Smooth muscle cell (in vitro differentiated cells): ENCODE results near the gene DMRT1. TPM values are rescaled to one million over a fixed set of nuclear protein-coding genes. Genes with fewer than 3 reads are reported as not detected.

Experiments used
- DNase-seq: peaks from one replicate; lab custom pipeline; 2025; ENCODE audit not compliant: unreplicated experiment; lab: John Stamatoyannopoulos, UW
- H2AFZ ChIP-seq: fragments of 200-600 bp; sonication (generic); 2 replicates; pipeline ENCODE4 v1.6.0; 2016; ENCODE audit warnings: antibody characterized with exemption, low read depth, mild to moderate bottlenecking
- H3F3A ChIP-seq: fragments of 200-600 bp; sonication (generic); 2 replicates; pipeline ENCODE4 v1.6.0; 2017; ENCODE audit warnings: antibody characterized with exemption, low read depth
- H3K27ac ChIP-seq: fragments of 200-600 bp; sonication (generic); 2 replicates; pipeline ENCODE4 v1.5.1; 2016; ENCODE audit warnings: low read depth, mild to moderate bottlenecking
- H3K27me3 ChIP-seq: fragments of 200-600 bp; sonication (generic); 2 replicates; pipeline ENCODE4 v1.6.1; 2016; ENCODE audit warnings: low read depth, mild to moderate bottlenecking
- H3K36me3 ChIP-seq: fragments of 200-600 bp; sonication (generic); 2 replicates; pipeline ENCODE4 v1.5.1; 2016; ENCODE audit warnings: low read depth
- H3K4me1 ChIP-seq: fragments of 200-600 bp; sonication (generic); 2 replicates; pipeline ENCODE4 v1.5.1; 2016; ENCODE audit warnings: low read depth
- H3K4me2 ChIP-seq: fragments of 200-600 bp; sonication (generic); 2 replicates; pipeline ENCODE4 v1.6.0; 2016; ENCODE audit warnings: mild to moderate bottlenecking
- H3K4me3 ChIP-seq: fragments of 200-600 bp; sonication (generic); 2 replicates; pipeline ENCODE4 v1.5.1; 2016; ENCODE audit warnings: mild to moderate bottlenecking
- H3K79me2 ChIP-seq: fragments of 200-600 bp; sonication (generic); 2 replicates; pipeline ENCODE4 v1.6.0; 2016; ENCODE audit warnings: low read depth, mild to moderate bottlenecking
- H3K9ac ChIP-seq: fragments of 200-600 bp; sonication (generic); 2 replicates; pipeline ENCODE4 v1.6.0; 2016; ENCODE audit warnings: low read depth
- H3K9me3 ChIP-seq: fragments of 200-600 bp; sonication (generic); replicated peaks from 2 replicates; pipeline ENCODE4 v1.5.1; 2016; ENCODE audit warnings: low read depth
- H4K20me1 ChIP-seq: fragments of 200-600 bp; sonication (generic); 2 replicates; pipeline ENCODE4 v1.6.0; 2016; ENCODE audit warnings: low read depth
- WGBS: methylation state at CpG from one replicate; pipeline ENCODE4 v1.1.7; 2016; ENCODE audit warnings: low lambda C conversion rate; 5-methylcytosine and 5-hydroxymethylcytosine counted together
- polyA plus RNA-seq: library from polyadenylated mRNA; unstranded; fragments of >200 nt; fragmentation: Nextera tagmentation; extraction: Ambion mirVana; gene quantifications from 2 replicates; pipeline ENCODE4 v1.2.1, GENCODE V29; 2016
- total RNA-seq: library from RNA; depleted of rRNA; stranded (reverse); fragments of >200 nt; gene quantifications from 2 replicates; pipeline ENCODE4 v1.2.3, GENCODE V29; 2014
- TF ChIP-seq, protein P1 (sequence below): fragments of 200-600 bp; sonication (generic); IDR thresholded peaks from 2 replicates; pipeline ENCODE4 v1.5.1; 2017; ENCODE audit warnings: borderline replicate concordance, mild to moderate bottlenecking, antibody characterized with exemption; ENCODE audit not compliant: insufficient read depth, poor library complexity, severe bottlenecking

Gene DMRT1
- total and polyA plus RNA-seq, 2 experiments from 2014 or later = 0.58 TPM; not detected in 1

GRCh38 chr9:959914-960313 is 118.4 kb downstream of the DMRT1 start:
- TF ChIP-seq, protein P1, sequence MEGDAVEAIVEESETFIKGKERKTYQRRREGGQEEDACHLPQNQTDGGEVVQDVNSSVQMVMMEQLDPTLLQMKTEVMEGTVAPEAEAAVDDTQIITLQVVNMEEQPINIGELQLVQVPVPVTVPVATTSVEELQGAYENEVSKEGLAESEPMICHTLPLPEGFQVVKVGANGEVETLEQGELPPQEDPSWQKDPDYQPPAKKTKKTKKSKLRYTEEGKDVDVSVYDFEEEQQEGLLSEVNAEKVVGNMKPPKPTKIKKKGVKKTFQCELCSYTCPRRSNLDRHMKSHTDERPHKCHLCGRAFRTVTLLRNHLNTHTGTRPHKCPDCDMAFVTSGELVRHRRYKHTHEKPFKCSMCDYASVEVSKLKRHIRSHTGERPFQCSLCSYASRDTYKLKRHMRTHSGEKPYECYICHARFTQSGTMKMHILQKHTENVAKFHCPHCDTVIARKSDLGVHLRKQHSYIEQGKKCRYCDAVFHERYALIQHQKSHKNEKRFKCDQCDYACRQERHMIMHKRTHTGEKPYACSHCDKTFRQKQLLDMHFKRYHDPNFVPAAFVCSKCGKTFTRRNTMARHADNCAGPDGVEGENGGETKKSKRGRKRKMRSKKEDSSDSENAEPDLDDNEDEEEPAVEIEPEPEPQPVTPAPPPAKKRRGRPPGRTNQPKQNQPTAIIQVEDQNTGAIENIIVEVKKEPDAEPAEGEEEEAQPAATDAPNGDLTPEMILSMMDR = no peak
- Histone ChIP-seq H3K4me2 (no peak overlapping the region), H3F3A (no peaks in the 10 kb centered on the region), H3K9me3 (no peaks in the 10 kb centered on the region), H3K9ac (no peak overlapping the region), H3K27ac (no peak overlapping the region), H4K20me1 (no peaks in the 10 kb centered on the region), H3K27me3 (peaks cover 76% of the 10 kb centered on the region), H3K4me3 (no peak overlapping the region), H3K79me2 (no peaks in the 10 kb centered on the region), H2AFZ (no peak overlapping the region), H3K36me3 (no peaks in the 10 kb centered on the region), H3K4me1 (no peaks in the 10 kb centered on the region)
- WGBS = 88% methylated on average over 4 of the region's 4 CpGs
- no peak for DNase-seq

GRCh38 chr9:962023-962422 is 120.5 kb downstream of the DMRT1 start:
- Histone ChIP-seq H3K79me2 (no peaks in the 10 kb centered on the region), H3K4me2 (no peak overlapping the region), H3K9ac (no peak overlapping the region), H3F3A (no peaks in the 10 kb centered on the region), H3K4me3 (no peak overlapping the region), H3K4me1 (peaks cover 6% of the 10 kb centered on the region), H3K36me3 (no peaks in the 10 kb centered on the region), H3K27me3 (peaks cover 87% of the 10 kb centered on the region), H3K9me3 (no peaks in the 10 kb centered on the region), H2AFZ (no peak overlapping the region), H4K20me1 (no peaks in the 10 kb centered on the region), H3K27ac (no peak overlapping the region)
- DNase-seq = no peak
- WGBS = 37% methylated on average over 6 of the region's 6 CpGs
- TF ChIP-seq, protein P1 = no peak

- Histone ChIP-seq H4K20me1 (no peaks in the 10 kb centered on the region), H3K4me1 (peaks cover 29% of the 10 kb centered on the region), H2AFZ (no peak overlapping the region), H3K27me3 (peaks cover 99% of the 10 kb centered on the region), H3K79me2 (no peaks in the 10 kb centered on the region), H3K4me2 (no peak overlapping the region), H3K27ac (no peak overlapping the region), H3K36me3 (no peaks in the 10 kb centered on the region), H3K4me3 (no peak overlapping the region), H3K9ac (no peak overlapping the region), H3F3A (no peaks in the 10 kb centered on the region), H3K9me3 (no peaks in the 10 kb centered on the region)
- no peak for DNase-seq
- TF ChIP-seq, protein P1 = no peak
- WGBS = 57% methylated on average over 4 of the region's 4 CpGs
Measured at GRCh38 chr9:965497-965896, 124.0 kb downstream of the DMRT1 start.

DNA sequence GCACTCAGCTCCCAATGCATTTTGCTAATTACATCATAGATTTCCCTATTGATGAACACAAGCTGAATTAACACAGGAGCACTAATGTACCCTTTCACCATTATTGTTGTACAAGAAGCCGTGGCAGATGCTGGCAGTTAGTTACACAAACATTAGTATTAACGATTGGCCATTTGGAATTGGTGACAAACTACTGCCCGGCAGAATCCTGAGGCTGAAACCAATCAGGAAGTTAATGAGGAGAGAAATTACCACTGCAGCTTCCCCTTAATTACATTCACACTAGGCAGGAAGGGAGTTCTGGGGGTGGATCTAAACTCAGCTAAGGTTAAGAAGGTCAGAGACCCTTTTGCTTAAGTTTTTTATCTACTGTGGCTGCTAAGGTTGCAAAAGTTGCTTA is 125.4 kb downstream of the DMRT1 start:
- Histone ChIP-seq H3K4me1 (peaks cover 41% of the 10 kb centered on the region), H3K4me3 (no peak overlapping the region), H3K4me2 (no peak overlapping the region), H3K27me3 (peaks cover 99% of the 10 kb centered on the region), H3F3A (no peaks in the 10 kb centered on the region), H3K9me3 (no peaks in the 10 kb centered on the region), H3K9ac (no peak overlapping the region), H3K79me2 (no peaks in the 10 kb centered on the region), H2AFZ (no peak overlapping the region), H3K27ac (no peak overlapping the region), H3K36me3 (no peaks in the 10 kb centered on the region), H4K20me1 (no peaks in the 10 kb centered on the region)
- no peak for DNase-seq
- TF ChIP-seq, protein P1 = no peak
- 62% methylated on average over 3 of the region's 3 CpGs for WGBS
